Superior temporal gyrus (tissue), 1 donor: Measurements from ENCODE around the gene SEC14L5.
"Not testable (repeated sequence)": the region's sequence is repeated elsewhere in the genome, so short reads cannot be mapped to it uniquely, and the experiment has no call there.

Source experiments
- DNase-seq: peaks from one replicate; pipeline ENCODE4 v3.0.0-alpha.2; 2016; ENCODE audit errors: extremely low spot score

Gene SEC14L5

GRCh38 chr16:4949986-4950385 lies 8.1 kb upstream of the SEC14L5 start:
- no peak for DNase-seq

- DNase-seq, result not testable (repeated sequence)
Measured at GRCh38 chr16:4951583-4951982, 6.5 kb upstream of the SEC14L5 start.

GRCh38 chr16:4954714-4955113 lies 3.4 kb upstream of the SEC14L5 start:
- DNase-seq, result peak; percentile 4

- DNase-seq, result no peak
Measured at GRCh38 chr16:4957420-4957719, 760 bp upstream of the SEC14L5 start.

GRCh38 chr16:4958510-4959438 lies 644 bp downstream of the SEC14L5 start:
- peak; percentile 16 for DNase-seq

GRCh38 chr16:4960579-4960978 lies 2.4 kb downstream of the SEC14L5 start:
- DNase-seq, result peak; percentile 68

GRCh38 chr16:4962716-4963115 lies 4.6 kb downstream of the SEC14L5 start:
- peak; percentile 98 for DNase-seq

DNA sequence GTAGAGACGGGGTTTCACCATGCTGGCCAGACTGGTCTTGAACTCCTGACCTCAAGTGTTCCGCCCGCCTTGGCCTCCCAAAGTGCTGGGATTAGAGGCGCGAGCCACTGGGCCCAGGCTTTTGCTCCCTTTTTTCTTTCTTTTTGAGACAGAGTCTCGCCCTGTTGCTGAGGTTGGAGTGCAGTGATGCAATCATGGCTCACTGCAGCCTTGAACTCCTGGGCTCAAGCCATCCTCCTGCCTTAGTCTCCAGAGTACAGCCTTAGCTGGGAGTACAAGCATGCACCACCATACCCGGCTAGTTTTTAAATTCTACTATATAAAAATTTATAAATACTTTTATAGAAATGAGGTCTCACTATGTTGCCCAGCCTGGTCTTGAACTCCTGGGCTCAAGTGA lies 5.4 kb downstream of the SEC14L5 start:
- not testable (repeated sequence) for DNase-seq

- DNase-seq, result peak; percentile 29
Measured at GRCh38 chr16:4966736-4967453, 8.8 kb downstream of the SEC14L5 start.

DNA sequence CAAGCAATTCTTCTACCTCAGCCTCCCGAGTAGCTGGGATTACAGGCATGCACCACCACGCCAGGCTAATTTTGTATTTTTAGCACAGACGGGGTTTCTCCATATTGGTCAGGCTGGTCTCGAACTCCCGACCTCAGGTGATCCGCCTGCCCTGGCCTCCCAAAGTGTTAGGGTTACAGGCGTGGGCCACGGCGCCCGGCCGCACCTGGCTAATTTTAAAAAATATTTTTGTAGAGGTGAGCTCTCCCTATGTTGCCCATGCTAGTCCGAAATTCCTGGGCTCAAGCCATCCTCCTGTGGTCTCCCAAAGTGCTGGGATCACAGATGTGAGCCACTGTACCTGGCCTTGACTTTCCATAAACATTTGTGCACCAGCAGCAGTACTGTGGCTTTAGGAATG lies 10.1 kb downstream of the SEC14L5 start:
- DNase-seq, result not testable (repeated sequence)

DNA sequence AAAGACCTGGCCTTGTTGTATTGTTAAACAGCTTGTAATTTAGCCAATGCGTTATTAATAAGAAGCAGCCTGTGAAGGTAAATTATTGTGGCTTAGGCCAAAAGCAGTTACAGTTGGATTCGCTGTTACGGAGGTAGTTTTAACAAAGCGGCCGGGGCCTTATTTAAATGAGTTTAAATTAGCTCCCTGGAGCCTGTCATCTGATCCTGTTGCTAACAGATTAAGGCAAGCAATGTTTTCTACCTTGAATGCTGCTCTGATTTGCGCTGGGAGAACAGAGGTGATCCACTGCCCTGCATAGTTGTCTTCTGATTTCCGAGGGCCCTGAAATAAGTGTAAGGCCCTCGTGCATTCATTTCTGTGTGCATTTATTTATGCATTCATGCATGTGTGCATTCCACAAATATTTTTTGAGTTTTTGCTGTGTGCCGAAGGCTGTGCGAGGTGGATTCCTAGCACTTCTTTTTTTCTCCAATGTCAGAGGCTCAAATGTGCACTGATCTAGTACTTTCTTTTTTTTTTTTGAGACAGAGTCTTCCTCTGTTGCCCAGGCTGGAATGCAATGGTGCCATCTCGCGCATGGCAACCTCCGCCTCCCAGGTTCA lies 10.9 kb downstream of the SEC14L5 start:
- DNase-seq, result peak; percentile 40

- DNase-seq, result peak; percentile 48
Measured at GRCh38 chr16:4970010-4970409, 11.9 kb downstream of the SEC14L5 start.

DNA sequence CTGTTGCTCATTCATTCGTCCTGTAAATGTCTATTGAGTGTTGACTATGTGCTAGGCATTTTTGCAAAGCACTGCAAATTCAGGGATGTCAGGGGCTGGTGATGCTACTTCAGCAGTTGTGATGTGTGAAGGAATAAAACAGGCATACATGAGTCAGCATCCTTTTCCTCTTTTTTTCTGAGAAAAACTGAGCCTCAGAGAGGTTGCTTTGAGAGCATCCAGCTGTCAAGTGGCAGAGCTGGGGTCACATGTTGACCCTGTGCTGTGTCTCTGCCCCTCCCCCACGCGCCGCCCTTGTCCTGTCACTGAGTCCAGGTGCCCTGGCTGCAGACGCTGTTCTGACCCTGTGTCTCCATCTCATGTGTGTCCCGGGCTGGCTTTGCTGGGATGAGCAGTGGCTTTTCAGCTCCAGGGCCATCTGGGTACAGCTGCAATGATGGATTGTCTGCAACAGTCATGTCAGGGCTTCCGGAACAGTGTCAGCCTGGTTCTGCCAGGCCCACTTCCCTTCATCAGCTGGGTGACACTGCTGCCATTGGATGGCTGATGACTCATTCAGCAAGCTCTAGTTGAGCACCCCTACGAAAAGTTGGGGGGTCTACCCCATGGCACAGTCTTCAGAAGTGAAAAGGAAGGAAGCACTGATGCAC lies 14.9 kb downstream of the SEC14L5 start:
- peak; percentile 82 for DNase-seq

GRCh38 chr16:4976079-4976478 lies 17.9 kb downstream of the SEC14L5 start:
- no peak for DNase-seq

DNA sequence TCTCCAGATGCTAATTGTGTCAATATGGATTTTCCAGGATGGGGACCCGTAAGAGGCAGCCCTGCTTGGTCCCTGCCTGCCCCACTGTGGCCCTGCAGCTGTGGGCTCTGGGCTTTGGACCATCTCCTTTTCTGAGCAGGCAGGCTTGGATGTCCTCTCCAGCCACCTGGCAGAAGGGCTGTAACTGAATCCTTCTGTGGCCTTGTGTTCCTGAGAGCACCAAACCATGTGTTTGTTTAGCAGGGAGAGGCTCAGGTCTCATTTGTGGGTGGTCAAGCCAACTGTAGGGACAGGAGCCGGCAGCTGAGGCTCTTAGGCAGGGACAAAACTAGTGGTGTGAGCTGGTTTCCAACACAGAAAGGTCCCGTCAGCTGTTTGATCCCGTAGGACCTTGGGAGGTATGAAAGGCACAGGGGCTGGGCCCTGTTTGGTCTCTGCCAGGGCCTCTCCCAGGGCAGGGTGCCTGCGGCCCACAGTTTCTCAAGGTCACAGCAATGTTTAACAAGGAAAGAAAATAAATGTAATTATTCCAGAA lies 18.5 kb downstream of the SEC14L5 start:
- DNase-seq, result no peak

DNA sequence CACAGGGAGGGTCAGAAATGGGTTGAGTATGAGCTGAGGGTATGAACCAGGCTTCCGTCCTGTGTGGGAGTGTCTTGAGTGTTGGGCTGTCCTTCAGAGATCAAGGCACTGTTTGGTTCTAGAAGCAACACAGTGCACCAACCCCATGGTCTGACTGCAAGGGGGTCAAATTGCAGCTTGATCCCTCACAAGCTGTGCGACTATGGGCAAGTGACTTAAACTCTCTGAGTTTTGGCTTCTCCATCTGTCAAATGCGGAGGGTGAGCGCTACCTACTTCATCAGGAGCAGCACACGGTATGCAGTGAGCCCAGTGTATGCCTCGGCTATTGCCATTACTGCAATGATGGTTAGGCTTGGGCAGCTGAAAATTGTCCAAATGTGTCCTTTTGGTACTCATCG lies 21.0 kb downstream of the SEC14L5 start:
- no peak for DNase-seq

- DNase-seq, result no peak
Measured at GRCh38 chr16:4979736-4980660, 21.9 kb downstream of the SEC14L5 start.

GRCh38 chr16:4980691-4981090 lies 22.6 kb downstream of the SEC14L5 start:
- no peak for DNase-seq

DNA sequence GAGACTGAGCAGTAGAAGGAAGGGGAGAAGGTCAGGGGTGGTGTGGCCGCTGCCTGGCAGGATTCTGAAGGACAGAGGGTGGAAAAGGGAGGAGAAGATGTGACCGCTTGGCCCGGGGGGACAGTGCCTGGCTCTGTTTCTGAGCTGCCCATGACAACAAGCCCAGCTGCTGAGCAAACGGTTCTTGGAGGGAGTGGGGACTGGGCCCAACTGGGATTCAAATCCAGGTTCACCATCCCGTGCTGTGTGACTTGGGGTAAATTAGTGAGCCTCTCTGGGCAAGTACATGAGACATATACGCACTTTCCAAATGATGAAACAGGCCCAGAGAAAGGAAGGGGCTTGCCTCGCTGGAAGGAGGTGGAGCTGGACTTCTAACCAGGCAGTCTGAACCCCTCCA lies 23.3 kb downstream of the SEC14L5 start:
- DNase-seq, result peak; percentile 58

- no peak for DNase-seq
Measured at GRCh38 chr16:4982056-4982867, 24.1 kb downstream of the SEC14L5 start.
